Activated naive CD8-positive, alpha-beta T cell treated with anti-CD3 and anti-CD28 coated beads for 36 hours (primary cell): Measurements from ENCODE around the gene CHKB. TPM values are rescaled to one million over a fixed set of nuclear protein-coding genes. Genes with fewer than 3 reads are reported as not detected.

Source experiments
- DNase-seq: peaks from one replicate; pipeline ENCODE4 v3.0.0; 2021
- H3K27ac Mint-ChIP-seq: one replicate; pipeline ENCODE4 v1.8.0; 2022; ENCODE audit warnings: mild to moderate bottlenecking, moderate library complexity, mixed read lengths
- H3K27me3 Mint-ChIP-seq: one replicate; pipeline ENCODE4 v1.8.0; 2022; ENCODE audit warnings: mild to moderate bottlenecking, mixed read lengths
- H3K36me3 Mint-ChIP-seq: one replicate; pipeline ENCODE4 v1.8.0; 2021; ENCODE audit warnings: mild to moderate bottlenecking, mixed read lengths
- H3K4me1 Mint-ChIP-seq: one replicate; pipeline ENCODE4 v1.8.0; 2021; ENCODE audit warnings: mixed read lengths
- H3K4me3 Mint-ChIP-seq: one replicate; pipeline ENCODE4 v1.8.0; 2022; ENCODE audit warnings: mild to moderate bottlenecking, moderate library complexity, mixed read lengths
- H3K9me3 Mint-ChIP-seq: one replicate; pipeline ENCODE4 v1.8.0; 2022; ENCODE audit warnings: mixed read lengths
- total RNA-seq, 2 experiments: library from RNA; stranded (reverse); gene quantifications; one replicate each; pipeline ENCODE4 v1.2.3, GENCODE V29; 2021

The CHKB gene
- total RNA-seq, 2 experiments from 2014 or later = 57.3 to 60.3 TPM

GRCh38 chr22:50529897-50530579 lies 52.6 kb downstream of the CHKB start, which contains the start of gene TYMP:
TSS of gene TYMP (minus strand) at chr22:50530012. CDS start at chr22:50529709, 303 bp downstream.
- Mint-ChIP-seq H3K27ac (peak within 1 kb of the TSS; percentile 99), H3K36me3 (peaks cover 31% of the 10 kb centered on the region), H3K4me1 (peaks cover 47% of the 10 kb centered on the region), H3K4me3 (peak within 1 kb of the TSS; percentile 95), H3K9me3 (no peaks in the 10 kb centered on the region), H3K27me3 (peaks cover 16% of the 10 kb centered on the region)
- DNase-seq = peak; percentile 86

- peaks cover 21% of the 10 kb centered on the region for H3K27me3 Mint-ChIP-seq
- no peak for DNase-seq
Measured at GRCh38 chr22:50529416-50529896, 53.2 kb downstream of the CHKB start.

More at GRCh38 chr22:50529416-50529896, 53.2 kb downstream of the CHKB start:
- H3K4me3 Mint-ChIP-seq = peak overlapping the region; percentile 85
- H3K9me3 Mint-ChIP-seq = no peaks in the 10 kb centered on the region
- peak overlapping the region; percentile 90 for H3K27ac Mint-ChIP-seq
- peaks cover 36% of the 10 kb centered on the region for H3K36me3 Mint-ChIP-seq
- peaks cover 48% of the 10 kb centered on the region for H3K4me1 Mint-ChIP-seq

Other genes with a start within 250 kb of the CHKB start
- gene PPP6R2, start 239.5 kb downstream of the CHKB start, total RNA-seq = 10 to 100 TPM; 38.3 to 41.2 TPM
- 100 to 1,000 TPM; 101 to 102 TPM for gene SBF1, start 107.8 kb downstream of the CHKB start, total RNA-seq
- 1 to 10 TPM; 6.7 to 7.5 TPM for gene ADM2, start 101.3 kb downstream of the CHKB start, total RNA-seq
- under 1 TPM in 1 of 2 experiments, not detected in 1; 0.29 TPM for gene MIOX, start 96.0 kb downstream of the CHKB start, total RNA-seq
- 10 to 100 TPM; 59.3 to 62.6 TPM for gene LMF2, start 75.1 kb downstream of the CHKB start, total RNA-seq
- 100 to 1,000 TPM; 143 to 152 TPM for gene NCAPH2, start 74.6 kb downstream of the CHKB start, total RNA-seq
- gene SCO2, start 57.3 kb downstream of the CHKB start, total RNA-seq = 1 to 10 TPM; 5.0 to 6.0 TPM
- 10 to 100 TPM; 75.7 to 76.8 TPM for gene TYMP, start 52.8 kb downstream of the CHKB start, total RNA-seq
- 10 to 100 TPM; 15.1 to 15.9 TPM for gene KLHDC7B, start 37.0 kb downstream of the CHKB start, total RNA-seq
- gene SYCE3, start 19.9 kb downstream of the CHKB start, total RNA-seq = 1 to 10 TPM; 1.3 to 1.9 TPM
- 10 to 100 TPM; 33.6 to 33.7 TPM for gene CPT1B, start 4.4 kb downstream of the CHKB start, total RNA-seq
- gene MAPK8IP2, start 17.9 kb upstream of the CHKB start, total RNA-seq = under 1 TPM; 0.16 to 0.21 TPM
- gene ARSA, start 45.3 kb upstream of the CHKB start, total RNA-seq = 10 to 100 TPM; 12.6 to 13.5 TPM
- gene SHANK3, start 90.0 kb upstream of the CHKB start, total RNA-seq = under 1 TPM; 0.27 to 0.30 TPM
- not detected for gene ACR, start 155.4 kb upstream of the CHKB start, total RNA-seq
- 10 to 100 TPM; 21.1 to 25.2 TPM for gene RABL2B, start 200.8 kb upstream of the CHKB start, total RNA-seq